GM13977 (cell line): Measurements from ENCODE around the gene BRMS1.

Experiments
- DNase-seq: peaks from one replicate; pipeline ENCODE4 v3.0.0; 2012; ENCODE audit warnings: low spot score
- CTCF ChIP-seq: IDR thresholded peaks from 2 replicates; pipeline ENCODE4 v1.5.1; 2012; ENCODE audit warnings: mild to moderate bottlenecking, control low read depth; ENCODE audit not compliant: insufficient read depth; ENCODE audit errors: extremely low read depth, missing control alignments
- in situ Hi-C: fragments of 300-500 bp; cut with MboI; formaldehyde crosslinking; loops from one replicate; pipeline ENCODE4 v1.12.0; 2022; ENCODE audit warnings: low sequenced_read_pairs, low pct_unique_long_range_greater_than_20kb, mixed read lengths, inconsistent platforms; ENCODE audit not compliant: unreplicated experiment

Gene BRMS1

GRCh38 chr11:66338276-66339161 is 6.4 kb downstream of the BRMS1 start:
- DNase-seq, result no peak
- no peak for TF ChIP-seq CTCF
- in situ Hi-C loops, result no loop called here

GRCh38 chr11:66337103-66337899 is 7.6 kb downstream of the BRMS1 start:
- DNase-seq, result no peak
- no peak for TF ChIP-seq CTCF
- in situ Hi-C loops, result no loop called here

- in situ Hi-C loops, result no loop called here
- TF ChIP-seq CTCF, result peak; percentile 42
- DNase-seq, result peak; percentile 87
These were observed 8.4 kb downstream of the BRMS1 start, which contains the start of gene RIN1 for GRCh38 chr11:66336234-66337102. TSS of gene RIN1 (minus strand) at chr11:66336434. CDS start at chr11:66336402, 32 bp downstream.

GRCh38 chr11:66335531-66336233 is 9.2 kb downstream of the BRMS1 start:
- in situ Hi-C loops, result no loop called here
- DNase-seq, result no peak
- no peak for TF ChIP-seq CTCF

GRCh38 chr11:66334605-66335442 is 10.1 kb downstream of the BRMS1 start:
- DNase-seq, result no peak
- TF ChIP-seq CTCF, result no peak
- in situ Hi-C loops, result no loop called here
